HepG2 (cell line): ENCODE measurements around the gene NCOR2. TPM values are rescaled to one million over a fixed set of nuclear protein-coding genes. Genes with fewer than 3 reads are reported as not detected.
A peak's percentile ranks its signal among the peaks of the same experiment; 100 is the strongest.

Experiments used
- ATAC-seq: fragments of 200-7000 bp; cut with Tn5 transposase; 3 replicates; pipeline ENCODE4 v1.9.1; 2020; ENCODE audit warnings: mild to moderate bottlenecking, moderate library complexity
- BruUV-seq: library from RNA; stranded (reverse); fragments of 400-500 nt; replicated peaks from 2 replicates; lab custom pipeline; 2021; lab: Mats Ljungman, UMichigan
- CTCF ChIA-PET: fragments of 300-600 bp; formaldehyde crosslinking; extraction: SDS; loops from one replicate; lab custom pipeline; 2021; ENCODE audit warnings: low total read pairs, inconsistent platforms, low intra/inter-chr PET ratio; lab: Yijun Ruan, JAX
- POLR2A ChIA-PET: fragments of 350-600 bp; sonication (Branson Sonifier 250); formaldehyde crosslinking; loops from one replicate; lab custom pipeline; 2020; ENCODE audit warnings: antibody characterized with exemption, inconsistent platforms; lab: Yijun Ruan, JAX
- DNase-seq: peaks from one replicate; pipeline ENCODE4 v3.0.0-alpha.2; 2015; ENCODE audit warnings: low spot score
- FAIRE-seq: peaks from 3 replicates; lab custom pipeline; 2011; peaks lifted over from hg19 to GRCh38; lab: Jason Lieb, UNC
- H2AFZ ChIP-seq: one replicate; pipeline ENCODE4 v1.6.1; 2011; ENCODE audit warnings: low read length, inconsistent platforms
- H3K27ac ChIP-seq: fragments of 300-600 bp; 3 replicates; pipeline ENCODE4 v1.8.0; 2011; ENCODE audit warnings: mixed run types, mild to moderate bottlenecking, mixed read lengths, low read length, inconsistent platforms; ENCODE audit not compliant: insufficient read depth; ENCODE audit errors: extremely low read length
- H3K27me3 ChIP-seq, 2 experiments: fragments of 200-600 bp in 1 of 2; 2 replicates in 1 of 2; 3 replicates in 1 of 2; pipeline versions ENCODE4 v1.6.0 to v1.8.0; 2011; ENCODE audit warnings: low read length in 2 of 2, mild to moderate bottlenecking in 2 of 2, moderate library complexity in 2 of 2, inconsistent platforms in 1 of 2; ENCODE audit not compliant: insufficient read depth in 2 of 2, control insufficient read depth in 1 of 2
- H3K36me3 ChIP-seq, 2 experiments: fragments of 200-600 bp in 1 of 2; replicated peaks in 1 of 2; 2 replicates in 1 of 2; 3 replicates in 1 of 2; pipeline versions ENCODE4 v1.5.1 to v1.8.0; 2011; ENCODE audit warnings: low read length in 2 of 2, inconsistent platforms in 1 of 2; ENCODE audit not compliant: insufficient read depth in 2 of 2, control insufficient read depth in 1 of 2
- H3K4me1 ChIP-seq: 2 replicates; pipeline ENCODE4 v1.5.1; 2012; ENCODE audit warnings: low read length, inconsistent platforms; ENCODE audit not compliant: insufficient read depth
- H3K4me2 ChIP-seq: 2 replicates; pipeline ENCODE4 v1.6.0; 2011; ENCODE audit warnings: low read depth, low read length, inconsistent platforms
- H3K4me3 ChIP-seq, 3 experiments: fragments of 200-600 bp in 1 of 3; sonication (generic), shearing (Covaris generic) in 1 of 3; replicated peaks in 1 of 3; 2 replicates each; pipeline ENCODE4 v1.5.1; 2011 to 2016; ENCODE audit warnings: low read length in 3 of 3, inconsistent platforms in 2 of 3, low read depth in 2 of 3, mild to moderate bottlenecking in 2 of 3, control low read depth in 1 of 3, mixed read lengths in 1 of 3; ENCODE audit not compliant: insufficient read depth in 1 of 3
- H3K79me2 ChIP-seq: one replicate; pipeline ENCODE4 v1.6.1; 2011; ENCODE audit warnings: low read length, inconsistent platforms; ENCODE audit not compliant: insufficient read depth
- H3K9ac ChIP-seq: 2 replicates; pipeline ENCODE4 v1.6.0; 2011; ENCODE audit warnings: mild to moderate bottlenecking, low read depth, low read length, inconsistent platforms; ENCODE audit not compliant: insufficient read depth
- H3K9me3 ChIP-seq: 2 replicates; pipeline ENCODE4 v1.5.1; 2012; ENCODE audit warnings: mild to moderate bottlenecking, low read length
- H4K20me1 ChIP-seq: 2 replicates; pipeline ENCODE4 v1.6.0; 2011; ENCODE audit warnings: inconsistent platforms, mild to moderate bottlenecking, low read length, moderate library complexity; ENCODE audit not compliant: insufficient read depth
- DDIT3 ChIP-seq: sonication (generic); formaldehyde crosslinking; IDR thresholded peaks from 2 replicates; pipeline ENCODE4 v1.4.0; 2020; ENCODE audit warnings: mild to moderate bottlenecking, missing genetic modification reagents
- JUN ChIP-seq: sonication (generic); formaldehyde crosslinking; IDR thresholded peaks from 2 replicates; pipeline ENCODE4 v1.4.0; 2020; ENCODE audit warnings: mild to moderate bottlenecking, missing genetic modification reagents
- NR2F2 ChIP-seq: IDR thresholded peaks from 2 replicates; pipeline ENCODE4 v1.6.1; 2012; ENCODE audit warnings: low read depth, inconsistent platforms, borderline replicate concordance
- ONECUT2 ChIP-seq: sonication (generic); formaldehyde crosslinking; IDR thresholded peaks from 2 replicates; pipeline ENCODE4 v1.4.0; 2020; ENCODE audit warnings: missing genetic modification reagents
- PCBP2 ChIP-seq: fragments of 200-400 bp; formaldehyde crosslinking; optimal IDR thresholded peaks from 2 replicates; pipeline ENCODE3; 2018; ENCODE audit warnings: low read length, low read depth; ENCODE audit not compliant: poor library complexity, severe bottlenecking
- RFX1 ChIP-seq: fragments of 450-650 bp; IDR thresholded peaks from 2 replicates; pipeline ENCODE4 v1.6.1; 2017
- SP2 ChIP-seq: sonication (generic); formaldehyde crosslinking; IDR thresholded peaks from 2 replicates; pipeline ENCODE4 v1.5.1; 2020; ENCODE audit warnings: mild to moderate bottlenecking, missing genetic modification reagents
- ZNF24 ChIP-seq: fragments of 450-650 bp; IDR thresholded peaks from 2 replicates; pipeline ENCODE4 v1.6.1; 2017; ENCODE audit warnings: antibody characterized with exemption, mild to moderate bottlenecking
- ZNF30 ChIP-seq: sonication (generic); formaldehyde crosslinking; IDR thresholded peaks from 2 replicates; pipeline ENCODE4 v1.5.0; 2020; ENCODE audit warnings: mild to moderate bottlenecking, missing genetic modification reagents
- ZNF562 ChIP-seq: sonication (generic); formaldehyde crosslinking; IDR thresholded peaks from 2 replicates; pipeline ENCODE4 v1.8.0; 2022; ENCODE audit warnings: missing genetic modification reagents, borderline replicate concordance
- ZNF768 ChIP-seq: sonication (generic); formaldehyde crosslinking; IDR thresholded peaks from 2 replicates; pipeline ENCODE4 v1.4.0; 2020; ENCODE audit warnings: missing genetic modification reagents
- ZSCAN21 ChIP-seq: sonication (generic); formaldehyde crosslinking; IDR thresholded peaks from 2 replicates; pipeline ENCODE4 v1.8.0; 2022; ENCODE audit warnings: mild to moderate bottlenecking, missing genetic modification reagents, moderate library complexity, borderline replicate concordance
- WGBS: methylation state at CpG from one replicate; pipeline ENCODE4 v1.1.6; 2017; ENCODE audit warnings: low lambda C conversion rate; 5-methylcytosine and 5-hydroxymethylcytosine counted together
- in situ Hi-C: cut with HindIII; loops from 2 replicates; pipeline ENCODE4 v1.10.0; 2017; ENCODE audit warnings: low pct_unique_long_range_greater_than_20kb; ENCODE audit not compliant: extremely low pct_ligation_motif_present
- intact Hi-C: fragments of 100-400 bp; cut with micrococcal nuclease; formaldehyde crosslinking; loops from one replicate; pipeline ENCODE4 v1.10.0; 2022; ENCODE audit not compliant: unreplicated experiment
- polyA plus RNA-seq, 8 experiments: library from polyadenylated mRNA; depleted of rRNA in 3 of 8; stranded (reverse) in 7 of 8; unstranded in 1 of 8; fragments of >200 nt; fragmentation: Illumina TruSeq in 4 of 8; extraction: Trizol in 4 of 8; gene quantifications; 2 replicates each; pipeline versions ENCODE4 v1.2.1 to v1.2.3, GENCODE V29; 2011 to 2016; ENCODE audit warnings: low read depth in 4 of 8, missing spikeins in 1 of 8, mixed read lengths in 1 of 8; ENCODE audit not compliant: insufficient read depth in 1 of 8
- total RNA-seq, 5 experiments: library from RNA; depleted of rRNA; stranded (reverse); fragments of >200 nt; fragmentation: Illumina TruSeq; extraction: Trizol; gene quantifications; 2 replicates each; pipeline ENCODE4 v1.2.3, GENCODE V29; 2016; ENCODE audit warnings: low read depth in 1 of 5
- TF ChIP-seq, protein P1 (sequence below), 2 experiments: sonication (generic) in 1 of 2; formaldehyde crosslinking in 1 of 2; IDR thresholded peaks; 2 replicates each; pipeline versions ENCODE4 v1.5.1 to v1.6.1; 2011 to 2020; ENCODE audit warnings: borderline replicate concordance in 1 of 2, low read depth in 1 of 2, low read length in 1 of 2, mild to moderate bottlenecking in 1 of 2, missing genetic modification reagents in 1 of 2, moderate library complexity in 1 of 2

Gene NCOR2
- total and polyA plus RNA-seq, 2 of the 13 experiments (the other 11 are each of a cell fraction or from before 2014, with no cell fraction given): 4.5 to 5.7 TPM

DNA sequence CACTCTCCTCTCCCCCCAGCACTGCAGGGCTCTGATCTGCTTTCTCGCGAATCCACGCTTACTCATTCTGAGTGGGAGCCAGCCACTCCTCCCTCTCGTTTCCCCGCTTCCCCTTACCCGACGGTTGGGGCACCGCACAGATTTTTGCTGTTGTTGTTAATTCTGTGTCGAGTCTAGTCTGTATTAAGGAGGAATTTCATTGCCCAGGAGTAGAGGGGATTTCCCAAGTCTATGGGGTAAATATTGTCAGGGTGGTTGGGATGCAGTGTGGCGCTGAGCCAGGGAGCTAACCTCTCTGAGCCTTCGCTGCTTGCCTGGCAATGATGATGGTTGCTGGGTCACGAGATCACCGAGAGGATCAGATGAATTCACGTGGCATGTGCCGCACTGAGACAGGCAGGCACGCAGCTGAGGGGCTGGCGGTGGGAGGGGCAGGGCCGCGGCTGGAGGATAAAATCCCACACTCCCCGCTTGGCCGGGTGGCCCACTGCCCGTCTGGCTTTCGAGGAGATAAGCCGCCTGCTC is 18.5 kb downstream of the NCOR2 start:
- TF ChIP-seq PCBP2: no peak
- TF ChIP-seq RFX1: no peak
- peak; percentile 75; the same call in 1 of the 2 replicates for TF ChIP-seq ZNF768 (CRISPR knock-in tag)
- WGBS: 87% methylated on average over 11 of the region's 24 CpGs
- H4K20me1 ChIP-seq: peaks cover 13% of the 10 kb centered on the region; the same call in 1 of the 2 replicates
- no peak overlapping the region for H3K9ac ChIP-seq
- BruUV-seq: no TSS peak
- in situ Hi-C loops (no loop called here), intact Hi-C loops (no loop called here)
- H3K79me2 ChIP-seq: peaks cover 32% of the 10 kb centered on the region
- DNase-seq (no peak), FAIRE-seq (no peak), ATAC-seq (no peak)
- no peak overlapping the region for H2AFZ ChIP-seq
- POLR2A ChIA-PET: no interaction called here
- peaks cover 8% of the 10 kb centered on the region; the same call in 1 of the 2 replicates for H3K4me1 ChIP-seq
- no peaks in the 10 kb centered on the region for H3K27me3 ChIP-seq
- no peak overlapping the region for H3K27ac ChIP-seq
- CTCF ChIA-PET: no interaction called here
- no peak overlapping the region for H3K4me3 ChIP-seq
- no peak overlapping the region for H3K4me2 ChIP-seq
- peaks cover 0 to 1% of the 10 kb centered on the region in 2 experiments; a peak in 3 of 5 replicates for H3K36me3 ChIP-seq
- no peaks in the 10 kb centered on the region for H3K9me3 ChIP-seq

DNA sequence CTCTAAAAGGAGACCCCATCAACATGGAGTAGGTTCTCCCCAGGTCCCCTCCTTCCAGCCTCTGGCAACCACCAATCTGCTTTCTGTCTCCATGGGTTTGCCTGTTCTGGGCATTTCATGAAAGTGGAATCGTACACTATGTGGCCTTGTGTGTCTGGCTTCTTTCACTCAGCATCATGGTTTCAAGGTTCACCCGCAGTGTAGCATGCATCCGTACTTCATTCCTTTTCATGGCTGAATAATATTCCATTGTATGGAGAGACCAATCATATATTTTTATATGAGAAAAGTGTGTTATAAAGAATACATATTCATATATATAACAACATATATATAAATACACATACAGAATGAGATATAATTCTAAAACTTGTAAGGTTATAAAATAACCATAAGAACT is 19.8 kb downstream of the NCOR2 start:
- in situ Hi-C loops: no loop called here

More for the DNA sequence above, 19.8 kb downstream of the NCOR2 start:
- intact Hi-C loops: no loop called here
- CTCF ChIA-PET: no interaction called here
- Histone ChIP-seq H3K4me3 (no peak overlapping the region), H2AFZ (no peak overlapping the region), H3K4me2 (no peak overlapping the region), H3K4me1 (0 out of 2 replicates have a peak, but pooled peaks cover under 1% of the 10 kb centered on the region), H3K27me3 (no peaks in the 10 kb centered on the region), H4K20me1 (peaks cover 16% of the 10 kb centered on the region; the same call in 1 of the 2 replicates), H3K79me2 (peaks cover 24% of the 10 kb centered on the region), H3K9ac (no peak overlapping the region), H3K9me3 (no peaks in the 10 kb centered on the region), H3K36me3 (peaks cover 0 to 1% of the 10 kb centered on the region in 2 experiments; a peak in 3 of 5 replicates), H3K27ac (no peak overlapping the region)
- ATAC-seq: no peak
- BruUV-seq: no TSS peak
- WGBS: 92% methylated on average over 3 of the region's 3 CpGs
- DNase-seq: no peak
- TF ChIP-seq, protein P1, sequence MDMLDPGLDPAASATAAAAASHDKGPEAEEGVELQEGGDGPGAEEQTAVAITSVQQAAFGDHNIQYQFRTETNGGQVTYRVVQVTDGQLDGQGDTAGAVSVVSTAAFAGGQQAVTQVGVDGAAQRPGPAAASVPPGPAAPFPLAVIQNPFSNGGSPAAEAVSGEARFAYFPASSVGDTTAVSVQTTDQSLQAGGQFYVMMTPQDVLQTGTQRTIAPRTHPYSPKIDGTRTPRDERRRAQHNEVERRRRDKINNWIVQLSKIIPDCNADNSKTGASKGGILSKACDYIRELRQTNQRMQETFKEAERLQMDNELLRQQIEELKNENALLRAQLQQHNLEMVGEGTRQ (IDR thresholded peaks at IDR 0.05; ENCODE audit: low read depth, low read length): no peak
- TF ChIP-seq, protein P1 (CRISPR knock-in tag; IDR thresholded peaks at IDR 0.05; ENCODE audit: borderline replicate concordance): no peak
- no peak for TF ChIP-seq NR2F2
- TF ChIP-seq ZNF24: no peak
- TF ChIP-seq DDIT3 (CRISPR knock-in tag): no peak
- TF ChIP-seq ONECUT2 (CRISPR knock-in tag): no peak
- no peak for TF ChIP-seq ZNF562
- TF ChIP-seq SP2 (CRISPR knock-in tag): no peak
- no peak for TF ChIP-seq ZSCAN21 (CRISPR knock-in tag)
- no peak for TF ChIP-seq JUN
- TF ChIP-seq ZNF30 (CRISPR knock-in tag): no peak
- POLR2A ChIA-PET: no interaction called here
- no peak for FAIRE-seq
